22Rv1 (cell line): ENCODE data around the gene MPRIP.

Source experiments
- CTCF ChIP-seq: fragments of 450-650 bp; IDR thresholded peaks from 2 replicates; pipeline ENCODE4 v1.5.1; 2017; ENCODE audit warnings: mild to moderate bottlenecking
- ZFX ChIP-seq: fragments of 450-650 bp; IDR thresholded peaks from 2 replicates; pipeline ENCODE4 v1.6.1; 2017; ENCODE audit warnings: antibody characterized with exemption, borderline replicate concordance

- TF ChIP-seq CTCF (no peak), ZFX (no peak)
These were observed 99.0 kb downstream of the MPRIP start for GRCh38 chr17:17141279-17141678.
